HFFc6 (cell line): ENCODE measurements around the gene NSD1. TPM values are rescaled to one million over a fixed set of nuclear protein-coding genes. Genes with fewer than 3 reads are reported as not detected.

Experiments
- DNase-seq: peaks from one replicate; pipeline ENCODE4 v3.0.0-alpha.2; 2018
- H3K27ac Mint-ChIP-seq: 2 replicates; pipeline ENCODE4 v1.8.0; 2020; ENCODE audit warnings: mild to moderate bottlenecking, mixed read lengths
- H3K27me3 Mint-ChIP-seq: 2 replicates; pipeline ENCODE4 v1.8.0; 2021; ENCODE audit warnings: mild to moderate bottlenecking, moderate library complexity, mixed read lengths; ENCODE audit not compliant: insufficient read depth
- H3K36me3 Mint-ChIP-seq: 2 replicates; pipeline ENCODE4 v1.8.0; 2021; ENCODE audit warnings: low read depth, mixed read lengths
- H3K4me1 Mint-ChIP-seq: 2 replicates; pipeline ENCODE4 v1.8.0; 2020; ENCODE audit warnings: low read depth, mixed read lengths
- H3K4me3 Mint-ChIP-seq: 2 replicates; pipeline ENCODE4 v1.8.0; 2020; ENCODE audit warnings: mild to moderate bottlenecking, moderate library complexity, mixed read lengths
- H3K9me3 Mint-ChIP-seq: 2 replicates; pipeline ENCODE4 v1.8.0; 2020; ENCODE audit warnings: mild to moderate bottlenecking, mixed read lengths
- CTCF ChIP-seq: fragments of 200-600 bp; sonication (generic); IDR thresholded peaks from 2 replicates; pipeline ENCODE4 v1.5.0; 2021; ENCODE audit warnings: antibody characterized with exemption, mild to moderate bottlenecking
- total RNA-seq, 6 experiments: library from RNA; stranded (reverse); fragmentation: NEBNext Ultra II Directional; extraction: Animal tissue kit (Norgen Biotek cat#: 25700); gene quantifications; 2 replicates in 1 of 6; 3 replicates in 5 of 6; pipeline ENCODE4 v1.2.3, GENCODE V29; 2021

The NSD1 gene
- total RNA-seq, 6 experiments from 2014 or later = 42.6 to 56.4 (median 48.4) TPM

- H3K9me3 Mint-ChIP-seq = no peaks in the 10 kb centered on the region
These were observed 137.5 kb downstream of the NSD1 start for GRCh38 chr5:177271113-177271512.

GRCh38 chr5:177275883-177276282 is 142.3 kb downstream of the NSD1 start:
- H3K27ac Mint-ChIP-seq = no peak overlapping the region
- no peaks in the 10 kb centered on the region for H3K9me3 Mint-ChIP-seq
- DNase-seq = no peak
- no peaks in the 10 kb centered on the region; the same call in 1 of the 2 replicates for H3K27me3 Mint-ChIP-seq
- H3K4me3 Mint-ChIP-seq = no peak overlapping the region
- TF ChIP-seq CTCF = no peak
- peaks cover 17% of the 10 kb centered on the region for H3K4me1 Mint-ChIP-seq
- H3K36me3 Mint-ChIP-seq = peaks cover 45% of the 10 kb centered on the region

More at GRCh38 chr5:177271113-177271512, 137.5 kb downstream of the NSD1 start:
- Mint-ChIP-seq H3K4me3 (no peak overlapping the region), H3K4me1 (peaks cover 24% of the 10 kb centered on the region), H3K27ac (no peak overlapping the region), H3K27me3 (no peaks in the 10 kb centered on the region; the same call in 1 of the 2 replicates), H3K36me3 (peaks cover 49% of the 10 kb centered on the region)
- no peak for TF ChIP-seq CTCF
- DNase-seq = no peak

- no peak for TF ChIP-seq CTCF
- Mint-ChIP-seq H3K27ac (no peak overlapping the region), H3K4me3 (no peak overlapping the region), H3K27me3 (peaks cover 1% of the 10 kb centered on the region), H3K36me3 (peaks cover 47% of the 10 kb centered on the region), H3K4me1 (peaks cover 9% of the 10 kb centered on the region), H3K9me3 (no peaks in the 10 kb centered on the region)
- DNase-seq = no peak
These were observed 143.3 kb downstream of the NSD1 start for GRCh38 chr5:177276886-177277285.

GRCh38 chr5:177288191-177288590 is 154.6 kb downstream of the NSD1 start:
- no peak overlapping the region for H3K4me3 Mint-ChIP-seq
- no peak overlapping the region for H3K27ac Mint-ChIP-seq
- H3K36me3 Mint-ChIP-seq = peaks cover 11% of the 10 kb centered on the region
- H3K4me1 Mint-ChIP-seq = no peaks in the 10 kb centered on the region
- no peaks in the 10 kb centered on the region for H3K9me3 Mint-ChIP-seq
- no peaks in the 10 kb centered on the region; the same call in 1 of the 2 replicates for H3K27me3 Mint-ChIP-seq
- no peak for TF ChIP-seq CTCF
- no peak for DNase-seq

- H3K9me3 Mint-ChIP-seq = no peaks in the 10 kb centered on the region
- DNase-seq = no peak
- H3K4me1 Mint-ChIP-seq = no peaks in the 10 kb centered on the region
- H3K36me3 Mint-ChIP-seq = peaks cover 5% of the 10 kb centered on the region; the same call in 1 of the 2 replicates
- TF ChIP-seq CTCF = no peak
- no peaks in the 10 kb centered on the region; the same call in 1 of the 2 replicates for H3K27me3 Mint-ChIP-seq
- H3K4me3 Mint-ChIP-seq = no peak overlapping the region
- no peak overlapping the region for H3K27ac Mint-ChIP-seq
These were observed 157.4 kb downstream of the NSD1 start for GRCh38 chr5:177290816-177291596.
